Measurements from ENCODE around the gene MGAT4B. TPM values are rescaled to one million over a fixed set of nuclear protein-coding genes. Genes with fewer than 3 reads are reported as not detected.
A peak's percentile ranks its signal among the peaks of the same experiment; 100 is the strongest.

The MGAT4B gene
- 27.7 TPM for polyA plus RNA-seq (2012; ENCODE audit: low read depth, missing spikeins)

DNA sequence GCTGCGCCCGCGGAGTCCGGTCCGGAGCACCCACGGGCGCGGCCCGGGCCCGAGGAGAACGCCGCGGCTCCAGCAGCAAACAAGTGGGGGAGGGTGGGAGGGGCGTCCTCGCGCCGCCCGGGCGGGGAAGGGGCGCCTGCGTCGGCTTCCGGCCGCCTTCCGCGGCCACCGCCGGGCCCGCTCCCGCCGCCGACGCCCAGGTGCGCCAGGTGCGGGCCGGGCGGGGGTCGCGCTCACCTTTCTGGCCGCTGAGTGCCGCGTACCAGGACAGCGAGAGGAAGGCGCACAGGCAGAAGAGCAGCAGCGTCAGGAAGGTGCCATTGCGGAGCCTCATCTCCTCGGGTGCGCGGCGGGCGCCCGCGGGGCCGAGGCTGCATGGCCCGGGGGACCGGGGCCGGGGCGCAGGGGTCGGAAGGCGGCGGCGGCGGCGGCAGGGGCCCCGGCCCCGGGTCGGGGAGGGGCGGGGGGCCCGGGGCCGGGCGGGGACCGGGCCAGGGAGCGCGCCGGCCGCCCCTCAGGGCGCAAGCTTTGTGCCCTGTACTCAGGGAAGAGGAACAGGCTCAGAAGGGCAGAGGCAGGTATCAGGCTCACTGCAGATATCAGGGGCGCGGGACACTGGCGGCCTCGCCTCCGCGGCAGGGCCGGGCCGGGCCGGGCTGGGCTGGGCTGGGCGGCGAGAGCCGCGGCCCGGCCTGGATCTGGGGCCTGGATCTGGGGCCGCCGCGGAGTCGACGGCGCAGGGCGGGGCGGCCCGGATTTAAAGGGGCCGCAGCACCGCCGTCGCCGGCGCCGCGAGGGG is at the start of gene MGAT4B:
Gene MGAT4B, minus strand, starts transcription at position 617 of the 799 bp plus-strand sequence. Its CDS starts 283 bp downstream, at position 334.
- DNase-seq (ENCODE audit: insufficient read length, low spot score) = peak; percentile 91
- FAIRE-seq = peak; percentile 63

DNA sequence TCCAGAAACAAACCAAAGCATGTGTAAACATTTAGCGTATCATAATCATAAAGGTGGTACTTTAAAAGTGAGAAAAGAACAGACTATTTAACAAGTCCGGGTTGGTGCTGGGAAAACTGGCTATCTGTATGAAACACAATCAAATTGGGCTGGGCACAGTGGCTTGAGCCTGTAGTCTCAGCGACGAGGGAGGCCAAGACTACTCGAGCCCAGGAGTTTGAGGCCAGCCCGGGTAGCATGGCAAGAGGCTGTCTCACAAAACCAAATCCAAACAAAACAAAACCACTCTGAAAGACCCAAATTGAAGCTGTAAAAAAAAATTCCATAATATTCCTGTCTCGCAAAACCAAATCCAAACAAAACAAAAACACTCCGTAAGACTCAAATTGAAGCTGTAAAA is 47.7 kb upstream of the MGAT4B start:
- FAIRE-seq = no peak
- no peak for DNase-seq (ENCODE audit: insufficient read length, low spot score)
- TF ChIP-seq POLR2AphosphoS5 (IDR thresholded peaks at IDR 0.05; ENCODE audit: low read depth, low read length) (no peak), POU2F2 (IDR thresholded peaks at IDR 0.05; ENCODE audit: low read depth, low read length) (no peak), POLR2A (IDR thresholded peaks at IDR 0.05; ENCODE audit: low read depth, low read length) (no peak), SPI1 (IDR thresholded peaks at IDR 0.05; ENCODE audit: low read depth, low read length) (no peak), TAF1 (IDR thresholded peaks at IDR 0.05; ENCODE audit: low read depth, low read length) (no peak), PAX5 (IDR thresholded peaks at IDR 0.05; ENCODE audit: insufficient read depth, low read length, severe bottlenecking) (no peak)

More for the DNA sequence above, at the start of gene MGAT4B:
- peak; percentile 69 for TF ChIP-seq TAF1 (IDR thresholded peaks at IDR 0.05; ENCODE audit: low read depth, low read length)
- peak; percentile 47; the same call in 1 of the 2 replicates for TF ChIP-seq POLR2AphosphoS5 (IDR thresholded peaks at IDR 0.05; ENCODE audit: low read depth, low read length)
- no peak for TF ChIP-seq POU2F2 (IDR thresholded peaks at IDR 0.05; ENCODE audit: low read depth, low read length)
- TF ChIP-seq POLR2A (IDR thresholded peaks at IDR 0.05; ENCODE audit: low read depth, low read length) = peak; percentile 24; the same call in 1 of the 2 replicates
- no peak for TF ChIP-seq PAX5 (IDR thresholded peaks at IDR 0.05; ENCODE audit: insufficient read depth, low read length, severe bottlenecking)

DNA sequence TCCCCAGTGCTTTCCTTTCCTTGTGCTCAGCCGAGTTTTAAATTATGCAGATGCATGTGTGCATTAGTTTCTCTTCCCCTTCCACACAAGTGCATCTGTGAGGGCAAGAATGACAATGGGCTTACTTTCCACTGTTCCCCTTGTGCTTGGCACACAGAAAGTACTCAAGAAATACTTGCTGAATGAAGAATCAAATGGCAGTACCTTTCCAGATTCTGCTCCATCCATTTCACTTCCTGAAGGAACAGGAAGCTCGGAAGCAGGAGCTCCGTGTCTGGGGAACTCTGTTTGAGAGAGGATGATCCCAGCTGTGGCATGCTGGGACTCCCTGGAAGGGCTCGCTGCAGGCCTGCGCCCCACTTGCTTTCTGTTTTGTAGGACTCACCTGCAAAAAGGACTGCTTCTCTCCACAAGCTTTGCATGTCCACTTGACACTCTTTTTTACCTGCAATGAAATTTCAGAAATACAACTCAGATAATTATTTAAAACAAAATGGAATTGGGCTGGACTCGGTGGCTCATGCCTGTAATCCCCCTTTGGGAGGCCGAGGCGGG is 46.4 kb upstream of the MGAT4B start:
- TF ChIP-seq POU2F2 (IDR thresholded peaks at IDR 0.05; ENCODE audit: low read depth, low read length) (peak; percentile 97), SPI1 (IDR thresholded peaks at IDR 0.05; ENCODE audit: low read depth, low read length) (peak; percentile 94), TAF1 (IDR thresholded peaks at IDR 0.05; ENCODE audit: low read depth, low read length) (no peak), POLR2AphosphoS5 (IDR thresholded peaks at IDR 0.05; ENCODE audit: low read depth, low read length) (no peak)
- DNase-seq (ENCODE audit: insufficient read length, low spot score) (no peak), FAIRE-seq (peak; percentile 94)

DNA sequence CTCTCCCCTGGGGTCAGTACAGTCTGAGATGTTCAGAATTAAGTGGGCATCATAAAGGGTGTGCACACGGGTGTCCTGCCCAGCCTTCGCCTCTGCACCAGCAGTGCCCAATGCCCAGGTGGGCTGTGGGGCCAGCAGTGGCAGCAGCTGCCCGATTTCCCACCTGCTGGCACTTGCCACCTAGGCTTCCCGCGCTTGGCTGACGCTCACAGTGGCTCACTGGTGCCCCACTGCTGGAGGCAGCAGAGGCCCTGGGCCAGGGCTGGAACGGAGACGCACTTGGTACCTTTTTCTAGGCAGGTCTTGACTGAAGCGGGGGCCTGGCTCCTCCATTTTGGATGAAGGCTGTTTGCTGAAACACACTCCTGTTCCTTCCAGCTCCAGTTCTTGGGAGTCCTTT is 35.0 kb upstream of the MGAT4B start:
- TF ChIP-seq POLR2A (IDR thresholded peaks at IDR 0.05; ENCODE audit: low read depth, low read length) = no peak
- TF ChIP-seq PAX5 (IDR thresholded peaks at IDR 0.05; ENCODE audit: insufficient read depth, low read length, severe bottlenecking) = no peak
- TF ChIP-seq SPI1 (IDR thresholded peaks at IDR 0.05; ENCODE audit: low read depth, low read length) = no peak
- TF ChIP-seq POLR2AphosphoS5 (IDR thresholded peaks at IDR 0.05; ENCODE audit: low read depth, low read length) = no peak
- TF ChIP-seq TAF1 (IDR thresholded peaks at IDR 0.05; ENCODE audit: low read depth, low read length) = no peak
- no peak for TF ChIP-seq POU2F2 (IDR thresholded peaks at IDR 0.05; ENCODE audit: low read depth, low read length)
- FAIRE-seq = no peak
- no peak for DNase-seq (ENCODE audit: insufficient read length, low spot score)

DNA sequence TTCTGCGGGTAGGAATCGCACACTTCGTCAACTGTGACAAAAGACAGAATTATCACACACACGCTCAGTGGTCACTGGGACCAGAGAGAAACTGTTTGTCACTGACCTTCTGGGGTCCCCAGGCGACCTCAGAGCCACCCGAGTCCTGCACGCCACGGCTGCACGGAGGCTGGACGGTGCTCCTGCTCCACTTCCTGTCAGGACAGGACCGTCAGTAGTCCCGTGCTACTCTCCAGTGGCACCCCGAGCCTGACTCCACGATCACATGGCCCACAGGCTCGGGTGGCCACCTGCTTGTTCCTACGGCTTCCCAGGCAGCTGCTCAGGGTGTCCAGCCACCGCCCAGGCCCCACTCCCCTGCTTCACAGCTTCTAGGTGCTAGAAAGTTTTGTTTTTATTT is 34.1 kb upstream of the MGAT4B start:
- TF ChIP-seq POU2F2 (IDR thresholded peaks at IDR 0.05; ENCODE audit: low read depth, low read length) (no peak), PAX5 (IDR thresholded peaks at IDR 0.05; ENCODE audit: insufficient read depth, low read length, severe bottlenecking) (no peak), POLR2AphosphoS5 (IDR thresholded peaks at IDR 0.05; ENCODE audit: low read depth, low read length) (no peak)
- DNase-seq (ENCODE audit: insufficient read length, low spot score) (no peak), FAIRE-seq (no peak)

DNA sequence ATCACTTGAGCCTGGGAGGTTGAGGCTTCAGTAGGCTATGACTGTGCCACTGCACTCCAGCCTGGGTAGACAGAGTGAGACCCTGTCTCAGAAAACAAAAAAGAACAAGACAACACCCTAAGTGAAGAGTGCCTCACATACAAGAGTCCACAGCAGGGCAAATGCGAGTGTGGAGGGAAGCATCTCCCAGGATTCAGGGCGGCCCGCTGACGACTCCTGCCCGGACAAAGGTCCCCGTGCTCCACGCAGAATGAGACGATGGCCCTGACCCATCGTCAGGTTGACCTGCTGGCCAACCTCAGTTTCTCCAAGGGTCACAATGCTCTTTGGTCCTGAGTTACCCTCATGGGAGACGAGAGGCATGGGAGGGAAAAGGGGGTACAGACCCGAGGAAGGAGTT is 33.7 kb upstream of the MGAT4B start:
- DNase-seq (ENCODE audit: insufficient read length, low spot score) = no peak
- no peak for FAIRE-seq
- TF ChIP-seq SPI1 (IDR thresholded peaks at IDR 0.05; ENCODE audit: low read depth, low read length) = no peak
- no peak for TF ChIP-seq POLR2A (IDR thresholded peaks at IDR 0.05; ENCODE audit: low read depth, low read length)
- TF ChIP-seq POLR2AphosphoS5 (IDR thresholded peaks at IDR 0.05; ENCODE audit: low read depth, low read length) = no peak
- no peak for TF ChIP-seq TAF1 (IDR thresholded peaks at IDR 0.05; ENCODE audit: low read depth, low read length)
- TF ChIP-seq POU2F2 (IDR thresholded peaks at IDR 0.05; ENCODE audit: low read depth, low read length) = no peak
- TF ChIP-seq PAX5 (IDR thresholded peaks at IDR 0.05; ENCODE audit: insufficient read depth, low read length, severe bottlenecking) = no peak

DNA sequence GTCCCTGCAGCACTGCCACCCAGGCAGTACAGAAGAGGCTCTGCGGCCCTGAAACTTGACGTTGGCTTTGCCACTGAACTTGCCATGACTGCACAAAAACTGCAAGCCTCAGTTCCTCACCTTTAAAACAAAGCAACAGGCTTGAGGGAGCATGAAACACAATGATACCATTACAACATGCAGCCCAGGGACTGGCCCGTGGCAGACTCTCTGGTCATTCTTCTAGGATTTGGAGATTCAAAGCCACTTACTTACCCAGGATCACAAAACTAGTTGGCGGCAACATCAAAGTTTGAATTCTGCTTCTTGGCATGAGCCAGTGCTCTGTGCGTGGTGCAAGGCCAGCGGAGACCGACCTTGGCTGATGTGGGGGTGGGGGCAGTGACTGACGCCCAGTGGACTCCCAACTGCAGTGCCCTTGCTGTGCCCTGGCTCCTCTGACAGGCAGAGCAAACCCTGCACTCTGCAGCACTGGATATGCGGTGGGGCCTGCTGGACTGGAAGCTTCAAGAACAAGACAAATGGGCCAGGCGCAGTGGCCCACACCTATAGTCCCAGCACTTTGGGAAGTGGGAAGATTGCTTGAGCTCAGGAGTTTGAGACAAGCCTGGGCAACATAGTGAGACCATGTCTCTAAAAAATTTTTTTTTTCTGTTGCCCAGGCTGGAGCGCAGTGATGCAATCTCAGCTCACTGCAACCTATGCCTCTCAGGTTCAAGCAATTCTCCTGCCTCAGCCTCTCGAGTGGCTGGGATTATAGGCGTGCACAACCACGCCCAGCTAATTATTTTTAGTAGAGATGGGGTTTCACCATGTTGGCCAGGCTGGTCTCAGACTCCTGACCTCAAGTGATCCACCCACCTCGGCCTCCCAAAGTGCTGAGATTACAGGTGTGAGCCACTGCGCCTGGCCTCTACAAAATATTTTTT is 32.9 kb upstream of the MGAT4B start:
- no peak for TF ChIP-seq POU2F2 (IDR thresholded peaks at IDR 0.05; ENCODE audit: low read depth, low read length)
- no peak for TF ChIP-seq TAF1 (IDR thresholded peaks at IDR 0.05; ENCODE audit: low read depth, low read length)
- TF ChIP-seq POLR2AphosphoS5 (IDR thresholded peaks at IDR 0.05; ENCODE audit: low read depth, low read length) = no peak
- TF ChIP-seq PAX5 (IDR thresholded peaks at IDR 0.05; ENCODE audit: insufficient read depth, low read length, severe bottlenecking) = no peak
- TF ChIP-seq SPI1 (IDR thresholded peaks at IDR 0.05; ENCODE audit: low read depth, low read length) = no peak
- TF ChIP-seq POLR2A (IDR thresholded peaks at IDR 0.05; ENCODE audit: low read depth, low read length) = no peak
- no peak for FAIRE-seq

DNA sequence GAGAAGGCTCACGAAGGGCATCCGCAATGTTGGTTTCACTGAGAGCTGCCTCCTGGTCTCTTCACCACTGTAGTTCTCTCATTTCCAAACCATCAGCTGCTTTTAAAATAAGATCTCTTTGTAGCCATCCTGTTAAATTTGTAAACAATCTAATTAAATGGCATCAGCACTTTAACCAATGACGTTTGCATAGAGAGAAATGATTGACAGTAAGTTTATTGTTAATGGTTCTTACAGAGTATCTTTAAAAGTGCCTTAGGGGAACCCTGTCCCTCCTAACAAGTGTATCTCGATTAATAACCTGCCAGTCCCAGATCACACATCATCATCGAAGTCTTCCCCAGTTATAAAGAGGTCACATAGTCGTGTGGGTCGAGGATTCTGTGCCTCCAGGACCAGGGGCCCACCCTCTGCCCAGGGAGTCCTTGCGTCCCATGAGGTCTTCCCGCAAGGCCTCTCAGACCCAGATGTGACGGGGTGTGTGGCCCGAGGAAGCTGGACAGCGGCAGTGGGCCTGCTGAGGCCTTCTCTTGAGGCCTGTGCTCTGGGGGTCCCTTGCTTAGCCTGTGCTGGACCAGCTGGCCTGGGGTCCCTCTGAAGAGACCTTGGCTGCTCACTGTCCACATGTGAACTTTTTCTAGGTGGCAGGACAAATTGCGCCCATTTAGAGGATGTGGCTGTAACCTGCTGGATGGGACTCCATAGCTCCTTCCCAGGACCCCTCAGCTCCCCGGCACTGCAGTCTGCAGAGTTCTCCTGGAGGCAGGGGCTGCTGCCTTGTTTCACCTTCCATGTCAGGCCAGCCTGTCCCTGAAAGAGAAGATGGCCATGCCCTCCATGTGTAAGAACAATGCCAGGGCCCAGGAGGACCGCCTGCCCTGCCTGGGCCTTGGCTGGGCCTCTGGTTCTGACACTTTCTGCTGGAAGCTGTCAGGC is 30.7 kb upstream of the MGAT4B start:
- DNase-seq (ENCODE audit: insufficient read length, low spot score) = no peak
- FAIRE-seq = no peak
- no peak for TF ChIP-seq TAF1 (IDR thresholded peaks at IDR 0.05; ENCODE audit: low read depth, low read length)
- no peak for TF ChIP-seq SPI1 (IDR thresholded peaks at IDR 0.05; ENCODE audit: low read depth, low read length)
- TF ChIP-seq POU2F2 (IDR thresholded peaks at IDR 0.05; ENCODE audit: low read depth, low read length) = no peak
- TF ChIP-seq POLR2AphosphoS5 (IDR thresholded peaks at IDR 0.05; ENCODE audit: low read depth, low read length) = peak; percentile 56; the same call in 1 of the 2 replicates
- TF ChIP-seq POLR2A (IDR thresholded peaks at IDR 0.05; ENCODE audit: low read depth, low read length) = no peak
- no peak for TF ChIP-seq PAX5 (IDR thresholded peaks at IDR 0.05; ENCODE audit: insufficient read depth, low read length, severe bottlenecking)

More for the DNA sequence above, 32.9 kb upstream of the MGAT4B start:
- no peak for DNase-seq (ENCODE audit: insufficient read length, low spot score)

All from GM12891 (cell line).